ES-I3 (cell line): ENCODE measurements around the gene LIPC.

Source experiments
- H3K36me3 ChIP-seq: 2 replicates; pipeline ENCODE4 v1.6.1; 2013; ENCODE audit warnings: mild to moderate bottlenecking, low read length, control low read depth, moderate library complexity; ENCODE audit not compliant: insufficient read depth
- H3K4me1 ChIP-seq: 2 replicates; pipeline ENCODE4 v1.6.1; 2013; ENCODE audit warnings: mild to moderate bottlenecking, control low read depth, low read length; ENCODE audit not compliant: insufficient read depth
- H3K9ac ChIP-seq: 2 replicates; pipeline ENCODE4 v1.6.1; 2013; ENCODE audit warnings: low read depth, mild to moderate bottlenecking, low read length, moderate library complexity
- H3K9me3 ChIP-seq: 2 replicates; pipeline ENCODE4 v1.6.1; 2013; ENCODE audit warnings: mild to moderate bottlenecking, low read length, moderate library complexity; ENCODE audit not compliant: control insufficient read depth, insufficient read depth

LIPC gene

GRCh38 chr15:58434334-58434875 is 2.6 kb downstream of the LIPC start:
- Histone ChIP-seq H3K9ac (no peak overlapping the region), H3K4me1 (no peaks in the 10 kb centered on the region), H3K9me3 (no peaks in the 10 kb centered on the region), H3K36me3 (no peaks in the 10 kb centered on the region)

GRCh38 chr15:58436552-58436951 is 4.8 kb downstream of the LIPC start:
- H3K4me1 ChIP-seq: peaks cover 6% of the 10 kb centered on the region; the same call in 1 of the 2 replicates

GRCh38 chr15:58437531-58438105 is 5.8 kb downstream of the LIPC start:
- Histone ChIP-seq H3K9ac (no peak overlapping the region), H3K4me1 (peaks cover 6% of the 10 kb centered on the region; the same call in 1 of the 2 replicates), H3K9me3 (no peaks in the 10 kb centered on the region), H3K36me3 (no peaks in the 10 kb centered on the region)

More at GRCh38 chr15:58436552-58436951, 4.8 kb downstream of the LIPC start:
- Histone ChIP-seq H3K9me3 (no peaks in the 10 kb centered on the region), H3K36me3 (no peaks in the 10 kb centered on the region), H3K9ac (no peak overlapping the region)

- no peak overlapping the region for H3K9ac ChIP-seq
- no peaks in the 10 kb centered on the region for H3K9me3 ChIP-seq
- H3K4me1 ChIP-seq: peaks cover 6% of the 10 kb centered on the region; the same call in 1 of the 2 replicates
- H3K36me3 ChIP-seq: no peaks in the 10 kb centered on the region
Measured at GRCh38 chr15:58438111-58438510, 6.3 kb downstream of the LIPC start.

- Histone ChIP-seq H3K36me3 (no peaks in the 10 kb centered on the region), H3K9me3 (no peaks in the 10 kb centered on the region), H3K9ac (no peak overlapping the region), H3K4me1 (peaks cover 8% of the 10 kb centered on the region)
Measured at GRCh38 chr15:58438956-58439355, 7.2 kb downstream of the LIPC start.

GRCh38 chr15:58440158-58440910 is 8.5 kb downstream of the LIPC start:
- peaks cover 10% of the 10 kb centered on the region for H3K4me1 ChIP-seq

GRCh38 chr15:58440922-58441321 is 9.1 kb downstream of the LIPC start:
- Histone ChIP-seq H3K36me3 (no peaks in the 10 kb centered on the region), H3K4me1 (peaks cover 10% of the 10 kb centered on the region), H3K9ac (no peak overlapping the region)

More at GRCh38 chr15:58440158-58440910, 8.5 kb downstream of the LIPC start:
- no peaks in the 10 kb centered on the region for H3K9me3 ChIP-seq
- H3K36me3 ChIP-seq: no peaks in the 10 kb centered on the region
- no peak overlapping the region for H3K9ac ChIP-seq

GRCh38 chr15:58441376-58442070 is 9.7 kb downstream of the LIPC start:
- peaks cover 10% of the 10 kb centered on the region for H3K4me1 ChIP-seq
- no peaks in the 10 kb centered on the region for H3K9me3 ChIP-seq
- H3K36me3 ChIP-seq: no peaks in the 10 kb centered on the region
- H3K9ac ChIP-seq: no peak overlapping the region

More at GRCh38 chr15:58440922-58441321, 9.1 kb downstream of the LIPC start:
- no peaks in the 10 kb centered on the region for H3K9me3 ChIP-seq

GRCh38 chr15:58442122-58442521 is 10.3 kb downstream of the LIPC start:
- Histone ChIP-seq H3K4me1 (peaks cover 10% of the 10 kb centered on the region), H3K36me3 (no peaks in the 10 kb centered on the region), H3K9ac (no peak overlapping the region), H3K9me3 (no peaks in the 10 kb centered on the region)

GRCh38 chr15:58443308-58443707 is 11.5 kb downstream of the LIPC start:
- H3K9ac ChIP-seq: no peak overlapping the region
- H3K4me1 ChIP-seq: peaks cover 10% of the 10 kb centered on the region
- H3K36me3 ChIP-seq: no peaks in the 10 kb centered on the region
- H3K9me3 ChIP-seq: no peaks in the 10 kb centered on the region

GRCh38 chr15:58444056-58444455 is 12.3 kb downstream of the LIPC start:
- H3K36me3 ChIP-seq: no peaks in the 10 kb centered on the region
- no peaks in the 10 kb centered on the region for H3K9me3 ChIP-seq
- H3K9ac ChIP-seq: no peak overlapping the region
- H3K4me1 ChIP-seq: peaks cover 10% of the 10 kb centered on the region

GRCh38 chr15:58444658-58445332 is 13.0 kb downstream of the LIPC start:
- Histone ChIP-seq H3K9ac (no peak overlapping the region), H3K36me3 (no peaks in the 10 kb centered on the region), H3K4me1 (peaks cover 10% of the 10 kb centered on the region), H3K9me3 (no peaks in the 10 kb centered on the region)

- H3K9me3 ChIP-seq: no peaks in the 10 kb centered on the region
- H3K36me3 ChIP-seq: no peaks in the 10 kb centered on the region
- no peak overlapping the region for H3K9ac ChIP-seq
- peaks cover 6% of the 10 kb centered on the region for H3K4me1 ChIP-seq
Measured at GRCh38 chr15:58445865-58446264, 14.1 kb downstream of the LIPC start.

- Histone ChIP-seq H3K9me3 (no peaks in the 10 kb centered on the region), H3K9ac (no peak overlapping the region), H3K36me3 (no peaks in the 10 kb centered on the region), H3K4me1 (peaks cover 3% of the 10 kb centered on the region; the same call in 1 of the 2 replicates)
Measured at GRCh38 chr15:58446521-58446920, 14.7 kb downstream of the LIPC start.
